Activated CD8-positive, alpha-beta memory T cell treated with anti-CD3 and anti-CD28 coated beads, Interleukin-2, amount 50 U/mL, for 48 hours (primary cell): ENCODE results near the gene CNTN5.
"Not testable (repeated sequence)": the region's sequence is repeated elsewhere in the genome, so short reads cannot be mapped to it uniquely, and the experiment has no call there.

Source experiments
- DNase-seq: peaks from one replicate; pipeline ENCODE4 v3.0.0-alpha.2; 2020

The CNTN5 gene

DNA sequence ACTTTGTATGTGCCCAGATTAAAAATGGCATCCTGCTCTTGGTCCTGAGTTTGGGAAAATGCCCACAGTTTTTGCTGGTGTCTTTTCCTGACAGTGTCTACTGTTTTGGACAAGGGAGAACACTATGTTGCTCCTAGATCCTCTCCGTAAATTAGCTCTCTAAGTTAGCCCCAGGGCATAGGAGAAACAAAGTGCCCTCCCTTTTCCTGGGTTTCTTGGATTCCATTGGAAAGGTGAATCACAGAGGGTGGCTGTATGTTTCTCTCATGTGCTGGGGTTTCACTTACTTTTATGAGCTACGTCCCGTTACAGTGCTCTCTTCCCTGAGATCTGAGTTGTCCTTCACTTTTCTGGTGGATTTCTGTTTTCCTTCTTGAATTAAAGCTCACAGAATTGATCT lies 782.8 kb downstream of the CNTN5 start:
- DNase-seq = no peak

DNA sequence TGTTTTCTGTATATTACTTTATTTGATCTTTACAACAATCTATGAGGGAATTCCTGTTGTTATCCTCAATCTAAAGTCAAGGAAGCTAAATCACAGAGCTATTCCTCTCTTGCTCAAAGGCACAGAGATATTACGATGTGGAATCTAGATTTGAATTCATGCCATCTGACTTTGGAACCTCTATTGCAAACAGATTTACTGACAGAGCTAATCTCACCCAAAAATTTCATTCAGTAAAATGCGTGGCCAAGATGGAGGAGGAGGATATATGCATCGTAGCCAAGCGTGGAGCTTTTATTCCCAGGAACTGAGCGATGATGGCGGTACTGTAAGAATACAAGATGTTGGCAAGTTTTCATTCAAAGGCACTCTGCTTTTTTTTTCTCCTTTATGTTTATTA lies 791.8 kb downstream of the CNTN5 start:
- no peak for DNase-seq

GRCh38 chr11:99814021-99814420 lies 793.3 kb downstream of the CNTN5 start:
- DNase-seq = no peak

- DNase-seq = no peak
Measured at GRCh38 chr11:99814738-99815137, 794.0 kb downstream of the CNTN5 start.

DNA sequence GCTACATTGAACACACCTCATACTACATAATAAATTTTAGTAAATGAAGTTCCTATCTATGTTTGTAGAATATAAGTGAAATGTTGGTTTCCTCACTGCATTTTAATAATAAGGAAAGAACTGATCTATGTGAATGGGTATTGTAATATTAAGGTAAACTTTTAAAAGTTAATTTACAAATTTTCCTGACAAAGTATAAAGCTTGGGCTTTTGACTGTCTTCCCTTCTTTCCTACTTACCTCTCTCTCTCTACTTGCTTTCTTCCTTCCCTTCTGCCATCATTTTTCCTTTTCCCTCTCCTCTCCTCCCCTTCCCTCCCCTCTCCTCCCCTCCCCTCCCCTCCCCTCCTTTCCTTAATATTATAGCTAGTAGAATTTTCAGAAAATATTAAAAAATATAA lies 798.2 kb downstream of the CNTN5 start:
- no peak for DNase-seq

DNA sequence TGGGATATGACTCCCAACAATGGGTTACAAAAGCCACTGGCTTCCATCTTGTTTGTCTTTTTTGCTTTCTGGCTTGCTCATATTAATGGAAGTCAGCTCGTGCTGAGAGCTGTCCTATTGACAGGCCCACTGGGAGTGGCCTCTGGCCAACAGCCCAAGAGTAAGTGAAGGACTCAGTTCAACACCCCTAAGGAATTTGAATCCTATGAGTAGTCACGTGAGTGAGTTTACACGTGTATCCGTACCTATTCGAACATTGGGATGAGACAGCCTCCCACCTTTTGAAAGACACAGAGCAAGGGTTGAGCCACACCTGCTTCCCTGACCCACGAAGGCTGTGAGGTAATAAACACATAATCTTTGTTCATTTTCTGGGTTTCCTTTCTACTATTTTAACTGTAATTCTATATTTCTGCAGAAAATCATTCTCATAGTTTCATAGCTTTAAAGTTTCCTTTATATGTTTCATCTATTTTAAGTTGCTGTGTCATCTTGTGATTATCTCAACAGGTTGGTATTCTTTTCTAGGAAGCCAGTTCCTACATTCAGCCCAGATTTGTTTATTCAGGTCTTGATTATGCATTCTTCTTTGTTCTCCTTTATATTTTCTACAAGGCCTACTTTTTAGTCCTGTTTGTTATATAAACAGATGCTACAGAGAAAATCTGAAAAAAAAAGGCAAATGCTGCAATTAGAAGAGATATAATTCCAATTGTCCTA lies 802.3 kb downstream of the CNTN5 start:
- DNase-seq = no peak

DNA sequence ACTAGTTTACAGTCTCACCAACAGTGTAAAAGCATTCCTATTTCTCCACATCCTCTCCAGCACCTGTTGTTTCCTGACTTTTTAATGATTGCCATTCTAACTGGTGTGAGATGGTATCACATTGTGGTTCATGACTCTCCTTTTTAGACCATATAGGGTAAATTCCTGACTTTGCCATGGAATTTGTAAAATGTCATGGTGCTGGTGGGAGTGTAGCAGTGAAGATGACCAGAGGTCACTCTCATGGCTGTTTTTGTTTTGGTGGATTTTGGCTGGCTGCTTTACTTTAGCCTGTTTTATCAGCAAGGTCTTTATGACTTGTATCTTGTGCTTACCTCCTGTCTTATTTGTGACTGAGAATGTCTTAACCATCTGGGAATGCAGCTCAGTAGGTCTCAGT lies 816.0 kb downstream of the CNTN5 start:
- DNase-seq = not testable (repeated sequence)

- DNase-seq = no peak
Measured at GRCh38 chr11:99841885-99842284, 821.1 kb downstream of the CNTN5 start.

DNA sequence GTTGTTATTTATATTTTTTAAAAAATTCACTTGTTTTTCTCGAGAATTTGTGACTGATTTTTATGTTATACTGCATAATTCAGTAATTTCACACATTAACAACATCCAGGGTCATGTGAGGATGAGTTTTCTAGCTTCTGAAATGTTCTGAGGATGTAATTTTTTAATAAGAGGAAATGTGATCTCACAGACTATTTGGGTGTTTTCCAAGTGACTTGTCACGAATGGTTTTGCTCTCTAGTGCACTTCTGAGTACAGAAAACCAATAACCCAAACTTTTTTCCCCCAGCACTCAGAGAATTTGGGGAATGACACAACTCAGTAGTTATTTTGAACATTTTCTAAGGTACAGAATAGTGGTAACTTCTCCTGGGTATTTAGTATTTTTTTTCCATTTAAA lies 845.2 kb downstream of the CNTN5 start:
- DNase-seq = no peak

GRCh38 chr11:99881610-99882009 lies 860.9 kb downstream of the CNTN5 start:
- no peak for DNase-seq

DNA sequence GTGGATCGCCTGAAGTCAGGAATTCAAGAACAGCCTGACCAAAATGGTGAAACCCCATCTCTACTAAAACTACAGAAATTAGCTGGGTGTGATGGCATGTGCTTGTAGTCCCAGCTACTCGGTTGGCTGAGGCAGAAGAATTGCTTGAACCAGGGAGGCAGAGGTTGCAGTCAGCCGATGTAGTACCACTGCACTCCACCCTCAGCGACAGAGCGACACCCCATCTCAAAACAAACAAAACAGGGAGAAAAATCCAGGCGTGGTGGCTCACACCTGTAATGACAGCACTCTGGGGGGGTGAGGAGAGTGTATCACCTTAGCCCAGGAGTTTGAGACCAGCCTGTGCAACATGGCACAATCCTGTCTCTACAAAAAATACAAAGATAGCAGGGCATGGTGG lies 864.0 kb downstream of the CNTN5 start:
- no peak for DNase-seq

DNA sequence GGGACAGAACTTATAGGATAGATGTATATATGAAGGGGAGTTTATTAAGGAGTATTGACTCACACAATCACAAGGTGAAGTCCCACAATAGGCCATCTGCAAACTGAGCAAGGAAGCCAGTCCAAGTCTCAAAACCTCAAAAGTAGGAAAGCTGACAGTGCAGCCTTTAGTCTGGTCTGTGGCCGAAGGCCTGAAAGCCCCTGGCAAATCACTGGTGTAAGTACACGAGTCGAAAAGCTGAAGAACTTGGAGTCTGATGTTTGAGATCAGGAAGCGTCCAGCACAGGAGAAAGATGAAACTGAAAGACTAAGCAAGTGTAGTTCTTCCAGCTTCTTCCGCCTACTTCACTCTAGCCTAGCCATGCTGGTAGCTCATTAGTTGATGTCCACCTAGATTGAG lies 866.7 kb downstream of the CNTN5 start:
- no peak for DNase-seq

GRCh38 chr11:99893811-99894210 lies 873.1 kb downstream of the CNTN5 start:
- no peak for DNase-seq

DNA sequence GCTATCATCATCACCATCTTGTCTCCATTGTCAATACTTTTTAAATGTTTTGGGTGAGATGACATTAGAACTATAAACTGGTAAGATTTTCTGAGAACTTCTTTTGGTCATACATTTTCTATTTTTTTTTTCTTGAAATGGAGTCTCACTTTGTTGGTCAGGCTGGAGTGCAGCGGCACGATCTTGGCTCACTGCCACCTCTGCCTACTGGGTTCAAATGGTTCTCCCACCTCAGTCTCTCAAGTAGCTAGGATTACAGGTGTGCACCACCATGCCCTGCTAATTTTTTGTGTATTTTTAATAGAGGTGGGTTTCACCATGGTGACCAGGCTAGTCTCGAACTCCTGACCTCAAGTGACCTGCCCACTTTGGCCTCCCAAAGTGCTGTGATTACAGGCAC lies 880.4 kb downstream of the CNTN5 start:
- DNase-seq = no peak

- no peak for DNase-seq
Measured at GRCh38 chr11:99911116-99911515, 890.4 kb downstream of the CNTN5 start.

- no peak for DNase-seq
Measured at GRCh38 chr11:99916078-99916477, 895.3 kb downstream of the CNTN5 start.

DNA sequence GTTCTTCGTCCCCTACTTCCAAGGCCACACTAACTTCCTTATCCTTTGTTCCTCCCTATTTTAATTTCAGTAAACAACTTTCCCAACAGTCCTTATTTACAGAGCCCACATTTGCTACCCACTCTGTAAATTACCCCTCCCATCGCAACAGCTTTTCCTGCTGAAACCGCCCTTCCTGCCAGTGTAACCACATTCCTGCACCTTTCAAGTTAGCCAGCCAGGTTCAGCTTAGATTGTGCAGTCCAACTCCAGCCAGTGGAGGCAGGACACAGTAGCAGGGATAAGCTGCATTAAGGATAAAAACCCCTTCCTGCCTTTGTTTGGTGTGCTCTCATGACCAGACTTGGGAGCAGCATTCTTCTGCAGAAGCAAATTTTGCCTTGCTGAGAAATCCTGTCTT lies 898.0 kb downstream of the CNTN5 start:
- no peak for DNase-seq

DNA sequence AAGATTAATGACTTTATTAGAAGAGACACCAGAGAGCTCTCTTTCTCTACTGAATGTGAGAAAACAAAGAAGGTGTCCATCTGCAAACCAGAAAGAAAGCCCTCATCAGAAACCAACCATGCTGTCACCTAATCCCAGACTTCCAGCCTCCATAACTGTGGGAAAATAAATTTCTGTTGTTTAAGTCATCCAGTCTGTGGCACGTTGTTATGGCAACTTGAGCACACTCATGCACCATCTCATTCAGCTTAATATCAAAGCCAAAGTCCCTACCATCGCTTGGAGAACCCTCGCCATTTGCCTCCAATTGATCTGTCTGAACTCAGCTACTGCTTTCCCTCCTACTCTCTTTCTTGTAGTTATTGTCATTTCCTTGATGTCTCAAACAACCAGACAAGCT lies 900.2 kb downstream of the CNTN5 start:
- DNase-seq = no peak

DNA sequence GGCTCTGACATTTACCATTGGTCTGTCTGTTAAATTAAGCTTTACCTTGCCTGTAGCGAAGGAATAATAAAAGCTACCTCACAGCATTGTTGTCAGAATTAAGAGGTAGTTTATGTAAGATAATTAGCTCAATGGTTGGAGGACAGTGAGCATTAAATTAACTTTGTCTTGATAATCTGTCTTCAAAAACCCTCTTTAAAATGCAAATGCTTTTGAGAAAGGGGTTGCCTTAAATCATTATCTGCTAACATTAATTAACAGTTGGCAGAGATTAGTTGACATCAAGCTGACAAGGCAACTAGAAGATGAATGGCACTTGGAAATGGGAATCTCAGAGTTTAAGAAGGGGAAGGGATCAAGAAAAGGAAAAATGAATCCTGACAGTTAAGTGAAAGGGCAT lies 905.2 kb downstream of the CNTN5 start:
- DNase-seq = no peak

GRCh38 chr11:99932684-99933083 lies 911.9 kb downstream of the CNTN5 start:
- no peak for DNase-seq

GRCh38 chr11:99934008-99934407 lies 913.3 kb downstream of the CNTN5 start:
- DNase-seq = no peak

- no peak for DNase-seq
Measured at GRCh38 chr11:99937330-99937729, 916.6 kb downstream of the CNTN5 start.

DNA sequence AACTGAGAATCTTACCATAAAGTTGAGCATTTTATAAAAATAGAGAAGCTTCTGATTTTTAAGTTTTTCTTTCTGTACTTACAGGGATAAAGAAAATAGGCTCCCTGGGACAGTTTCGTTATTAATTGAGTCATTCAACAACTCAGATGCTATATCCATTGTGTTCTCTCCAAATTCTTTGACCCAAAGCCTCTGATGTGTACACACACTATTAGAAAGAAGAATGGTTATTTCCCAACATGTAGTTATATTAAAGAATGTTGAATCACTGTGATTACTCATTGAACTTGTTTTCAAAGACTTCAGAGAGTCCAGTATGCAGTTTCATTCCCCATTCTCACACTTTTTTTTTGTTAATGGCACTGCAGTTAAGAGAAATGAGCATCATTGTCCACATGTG lies 932.1 kb downstream of the CNTN5 start:
- no peak for DNase-seq

DNA sequence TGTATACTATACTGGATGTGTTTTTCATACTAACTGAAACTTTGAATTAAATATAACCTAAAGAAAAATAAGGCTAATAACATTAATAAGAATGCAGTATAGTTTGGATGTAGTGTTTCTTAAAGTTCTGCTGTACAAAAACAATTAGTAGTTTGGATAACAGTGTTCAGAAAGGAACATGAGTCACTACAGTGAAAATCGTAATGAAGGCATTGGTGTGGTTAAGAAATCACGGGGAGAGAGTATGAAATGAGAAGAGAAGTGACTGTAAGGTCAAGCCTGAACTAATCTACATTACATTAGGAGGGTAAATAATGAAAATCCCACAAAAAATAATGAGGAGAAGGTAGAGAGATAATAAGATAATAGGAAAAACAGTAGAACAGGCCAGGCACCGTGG lies 939.8 kb downstream of the CNTN5 start:
- no peak for DNase-seq

DNA sequence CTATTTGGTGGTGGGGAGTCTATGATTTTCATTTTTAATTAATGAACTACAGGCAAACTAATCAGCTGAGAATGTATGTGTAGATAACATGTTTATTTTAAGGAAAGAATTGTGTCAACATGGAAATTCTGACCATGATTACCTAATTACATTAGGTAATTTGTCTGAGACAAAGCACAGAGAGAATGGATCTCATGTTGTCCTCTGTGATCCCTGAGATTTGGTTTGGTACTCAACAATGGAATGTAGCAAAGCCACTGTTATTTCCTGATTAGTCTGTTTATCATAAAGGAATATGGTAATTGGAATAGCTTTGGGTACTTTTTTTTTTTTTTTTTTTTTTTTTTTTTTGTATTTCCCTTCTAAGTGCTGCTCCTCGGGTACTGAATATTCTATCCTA lies 947.6 kb downstream of the CNTN5 start:
- DNase-seq = no peak

DNA sequence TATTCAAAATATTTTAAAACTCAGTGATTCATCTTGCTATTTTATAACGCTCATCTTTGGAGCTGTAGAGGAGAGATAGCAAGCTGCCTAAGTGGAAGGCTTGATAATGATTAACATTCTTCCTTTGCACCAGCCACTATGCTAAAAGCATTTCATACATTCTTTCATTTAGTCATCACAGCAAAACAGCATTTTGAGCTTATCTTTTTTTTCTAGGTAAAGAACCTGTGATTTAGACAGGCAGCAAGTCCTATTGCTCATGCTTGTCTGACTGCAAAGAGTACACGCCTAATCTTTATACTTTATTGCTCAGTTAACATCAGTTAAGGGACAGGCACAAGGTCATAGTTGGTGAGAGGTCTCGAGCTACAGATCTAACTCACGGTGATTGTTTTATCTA lies 953.2 kb downstream of the CNTN5 start:
- DNase-seq = no peak
